Heart left ventricle (tissue), 16 donors: Measurements from ENCODE around the gene NCKAP1. TPM values are rescaled to one million over a fixed set of nuclear protein-coding genes. Genes with fewer than 3 reads are reported as not detected.
"Not testable (repeated sequence)": the region's sequence is repeated elsewhere in the genome, so short reads cannot be mapped to it uniquely, and the experiment has no call there.

Experiments used
- ATAC-seq, 4 donors: fragments of 200-7000 bp; cut with Tn5 transposase; one replicate each; pipeline ENCODE4 v1.9.1; 2020 to 2022; ENCODE audit warnings: moderate library complexity in 4 of 4, mild to moderate bottlenecking in 3 of 4, moderate number of reproducible peaks in 1 of 4
- DNase-seq, 5 donors: peaks; one replicate each; pipeline ENCODE4 v3.0.0-alpha.2; 2020
- H3K27ac ChIP-seq, 12 donors: fragments of 200-600 bp; sonication (generic) in 4 of 12; one replicate each; pipeline versions ENCODE4 v1.5.0 to v1.8.0; 2016 to 2022; ENCODE audit warnings: mild to moderate bottlenecking in 2 of 12
- H3K27me3 ChIP-seq, 9 donors: fragments of 200-600 bp; sonication (generic) in 2 of 9; one replicate each; pipeline versions ENCODE4 v1.5.1 to v1.8.0; 2016 to 2022; ENCODE audit warnings: mild to moderate bottlenecking in 3 of 9
- H3K36me3 ChIP-seq, 9 donors: fragments of 200-600 bp; sonication (generic) in 2 of 9; one replicate each; pipeline versions ENCODE4 v1.5.0 to v1.8.0; 2018 to 2022; ENCODE audit warnings: mild to moderate bottlenecking in 2 of 9
- H3K4me1 ChIP-seq, 12 donors: fragments of 200-600 bp; sonication (generic) in 4 of 12; one replicate each; pipeline versions ENCODE4 v1.5.0 to v1.8.0; 2016 to 2022; ENCODE audit warnings: mild to moderate bottlenecking in 3 of 12
- H3K4me3 ChIP-seq, 12 donors: fragments of 200-600 bp; sonication (generic) in 4 of 12; one replicate each; pipeline versions ENCODE4 v1.5.0 to v1.8.0; 2017 to 2022; ENCODE audit warnings: mild to moderate bottlenecking in 9 of 12, moderate library complexity in 4 of 12
- H3K9me3 ChIP-seq, 12 donors: fragments of 200-600 bp; sonication (generic) in 4 of 12; one replicate each; pipeline versions ENCODE4 v1.5.0 to v1.8.0; 2016 to 2022; ENCODE audit warnings: mild to moderate bottlenecking in 1 of 12
- POLR2A ChIP-seq, 2 donors: fragments of 450-650 bp; IDR thresholded peaks; one replicate each; pipeline ENCODE4 v1.6.1; 2017; ENCODE audit warnings: antibody characterized with exemption in 2 of 2, mild to moderate bottlenecking in 2 of 2, moderate library complexity in 2 of 2
- WGBS, 4 donors: extraction: QIAGEN DNeasy Blood & Tissue Kit in 2 of 4; methylation state at CpG; one replicate each; pipeline versions ENCODE4 v1.1.5 to v1.1.7; 2013 to 2018; 5-methylcytosine and 5-hydroxymethylcytosine counted together
- intact Hi-C, 10 donors: fragments of 100-400 bp; cut with DNase I; formaldehyde crosslinking; loops; one replicate each; pipeline versions ENCODE4 v1.11.1 to v1.14.2; 2022
- polyA plus RNA-seq, 2 donors: library from polyadenylated mRNA; stranded (reverse); fragments of 200-250 nt; gene quantifications; one replicate each; pipeline ENCODE4 v1.2.3, GENCODE V29; 2013
- total RNA-seq, 9 donors: library from RNA; depleted of rRNA in 2 of 9; stranded (reverse); fragments of >200 nt in 2 of 9; fragmentation: NEBNext Ultra II Directional in 3 of 9; extraction: Animal tissue kit (Norgen Biotek cat#: 25700) in 3 of 9; gene quantifications; one replicate each; pipeline versions ENCODE4 v1.1.0 to v1.2.4, GENCODE V29; 2016 to 2023
- TF ChIP-seq, protein P1 (sequence below), 12 donors: fragments of 200-600 bp; sonication (generic) in 4 of 12; IDR thresholded peaks; one replicate each; pipeline versions ENCODE4 v1.5.0 to v1.8.0; 2018 to 2022; ENCODE audit warnings: antibody characterized with exemption in 12 of 12, mild to moderate bottlenecking in 5 of 12
- donor health status: ischemic (EF 13 %, LVEDD 7.1; RV severe dilation, severe dysfunction).
- donor health status: healthy with polysubstance abuse.
- donor health status: DM: no; HTN: yes; CAD: no.
- donor health status: DM: no; HTN: no; CAD: no.
- donor health status: ischemic (EF 25% LVEDD 6.9; RV normal size, moderate dysfunction).
- donor health status: ischemic (EF 25% LVEDD 5.7; RV mildly dilated, moderate dysfunction).
- donor health status: healthy.
- donor health status: DM: yes; HTN: yes; CAD: no.
- donor health status: ischemic (EF 35%, LVEDD 5.7; RV mildly dilated, moderate dysfunction).
- donor health status: nonischemic (EF 11% LVEDD 7.7; RV severe dilation, severe dysfunction).
- donor health status: DM: yes; HTN: yes; CAD: no.
- donor health status: PGD.
- donor health status: ischemic (EF 29% LVEDD 5.4; RV normal size, mild dysfunction).
- donor health status: nonischemic (EF 23%, LVEDD 6.1; RV moderate dilation, normal function).

The NCKAP1 gene
- total and polyA plus RNA-seq, 11 donors: 33.5 to 168 (median 138) TPM

DNA sequence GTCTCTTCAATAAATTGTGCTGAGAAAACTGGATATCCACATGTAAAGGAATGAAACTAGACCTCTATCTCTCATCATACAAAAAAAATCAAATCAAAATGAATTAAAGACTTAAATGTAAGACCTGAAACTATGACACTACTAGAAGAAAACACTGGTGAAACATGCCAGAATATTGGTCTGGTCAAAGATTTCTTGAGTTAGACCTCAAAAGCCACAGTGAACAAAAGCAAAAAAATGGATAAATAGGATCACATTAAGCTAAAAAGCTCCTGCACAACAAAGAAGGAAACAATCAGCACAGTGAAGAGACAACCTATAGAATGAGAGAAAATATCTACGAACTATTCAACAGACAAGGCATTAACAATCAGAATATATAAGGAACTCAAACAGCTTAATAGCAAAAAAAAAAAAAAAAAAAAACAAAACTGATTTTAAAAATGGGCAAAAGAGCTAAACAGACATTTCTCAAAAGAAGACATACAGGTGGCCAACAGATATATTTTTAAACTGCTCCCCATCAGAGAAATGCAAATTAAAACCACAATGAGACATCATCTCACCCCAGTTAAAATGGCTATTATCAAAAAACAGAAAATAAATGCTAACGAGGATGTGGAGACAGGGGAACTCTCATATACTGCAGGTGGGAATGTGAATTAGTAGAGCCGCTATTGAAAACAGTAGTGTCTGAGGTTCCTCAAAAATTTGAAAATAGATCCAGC is 66.3 kb downstream of the NCKAP1 start:
- WGBS, 4 donors: 96 to 98% (median 97%) methylated on average over 3 of the region's 3 CpGs
- intact Hi-C loops: loop anchor here in 2 of 10 donors (5.0 to 10.0 kb wide), 2 partner anchors 35 to 47 kb away; no protein-coding TSS in a partner anchor
- no peak for DNase-seq

GRCh38 chr2:182970486-182970885 is 67.8 kb downstream of the NCKAP1 start:
- DNase-seq (no peak), ATAC-seq (no peak)
- WGBS, 4 donors: 58 to 71% (median 66%) methylated on average over 1 of the region's 1 CpG
- H3K27me3 ChIP-seq: no peaks in the 10 kb centered on the region
- intact Hi-C loops: loop anchor here in 2 of 10 donors (5.0 to 10.0 kb wide), 2 partner anchors 33 to 46 kb away; no protein-coding TSS in a partner anchor
- H3K36me3 ChIP-seq: peaks cover 0 to 64% (median 18%) of the 10 kb centered on the region in 9 donors
- H3K4me3 ChIP-seq: no peak overlapping the region
- H3K4me1 ChIP-seq: peaks cover 0 to 25% (median 1%) of the 10 kb centered on the region in 12 donors
- H3K27ac ChIP-seq: no peak overlapping the region
- TF ChIP-seq, protein P1, sequence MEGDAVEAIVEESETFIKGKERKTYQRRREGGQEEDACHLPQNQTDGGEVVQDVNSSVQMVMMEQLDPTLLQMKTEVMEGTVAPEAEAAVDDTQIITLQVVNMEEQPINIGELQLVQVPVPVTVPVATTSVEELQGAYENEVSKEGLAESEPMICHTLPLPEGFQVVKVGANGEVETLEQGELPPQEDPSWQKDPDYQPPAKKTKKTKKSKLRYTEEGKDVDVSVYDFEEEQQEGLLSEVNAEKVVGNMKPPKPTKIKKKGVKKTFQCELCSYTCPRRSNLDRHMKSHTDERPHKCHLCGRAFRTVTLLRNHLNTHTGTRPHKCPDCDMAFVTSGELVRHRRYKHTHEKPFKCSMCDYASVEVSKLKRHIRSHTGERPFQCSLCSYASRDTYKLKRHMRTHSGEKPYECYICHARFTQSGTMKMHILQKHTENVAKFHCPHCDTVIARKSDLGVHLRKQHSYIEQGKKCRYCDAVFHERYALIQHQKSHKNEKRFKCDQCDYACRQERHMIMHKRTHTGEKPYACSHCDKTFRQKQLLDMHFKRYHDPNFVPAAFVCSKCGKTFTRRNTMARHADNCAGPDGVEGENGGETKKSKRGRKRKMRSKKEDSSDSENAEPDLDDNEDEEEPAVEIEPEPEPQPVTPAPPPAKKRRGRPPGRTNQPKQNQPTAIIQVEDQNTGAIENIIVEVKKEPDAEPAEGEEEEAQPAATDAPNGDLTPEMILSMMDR (IDR thresholded peaks at IDR 0.05): no peak
- TF ChIP-seq POLR2A (IDR thresholded peaks at IDR 0.05): no peak
- H3K9me3 ChIP-seq: peaks cover 0 to 12% (median 1%) of the 10 kb centered on the region in 12 donors

More for the DNA sequence above, 66.3 kb downstream of the NCKAP1 start:
- Histone ChIP-seq H3K27me3 (no peaks in the 10 kb centered on the region), H3K9me3 (peaks cover 0 to 12% (median 1%) of the 10 kb centered on the region in 12 donors), H3K36me3 (peaks cover 0 to 64% (median 15%) of the 10 kb centered on the region in 9 donors), H3K4me1 (peaks cover 0 to 25% (median 1%) of the 10 kb centered on the region in 12 donors), H3K27ac (no peak overlapping the region), H3K4me3 (no peak overlapping the region)
- no peak for ATAC-seq
- no peak for TF ChIP-seq POLR2A (IDR thresholded peaks at IDR 0.05)
- TF ChIP-seq, protein P1 (IDR thresholded peaks at IDR 0.05): no peak

DNA sequence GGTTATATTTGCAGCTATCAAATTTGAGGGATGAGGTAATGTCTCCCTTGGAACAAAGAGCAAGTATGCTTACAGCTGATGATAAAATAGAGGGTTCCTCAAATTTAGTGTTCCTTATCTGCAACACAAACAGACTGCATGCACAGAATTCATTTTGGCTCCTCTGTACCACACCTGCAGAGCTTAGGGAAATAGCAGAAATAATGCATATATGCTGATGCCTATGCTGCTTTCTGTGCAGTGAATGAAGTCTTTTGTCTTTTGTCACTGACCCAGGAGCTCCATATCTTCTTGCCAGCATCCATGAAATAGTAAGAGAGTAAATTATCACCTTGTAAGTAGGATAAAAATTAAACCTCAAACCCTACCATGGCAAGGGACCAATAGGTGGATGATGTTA is 69.8 kb downstream of the NCKAP1 start:
- no peak overlapping the region for H3K27ac ChIP-seq
- H3K27me3 ChIP-seq: no peaks in the 10 kb centered on the region
- H3K4me3 ChIP-seq: no peak overlapping the region
- intact Hi-C loops: no loop called here
- DNase-seq (no peak), ATAC-seq (no peak)
- no peak for TF ChIP-seq POLR2A (IDR thresholded peaks at IDR 0.05)
- TF ChIP-seq, protein P1 (IDR thresholded peaks at IDR 0.05): no peak
- H3K36me3 ChIP-seq: peaks cover 0 to 69% (median 18%) of the 10 kb centered on the region in 9 donors
- H3K9me3 ChIP-seq: peaks cover 0 to 12% (median 1%) of the 10 kb centered on the region in 12 donors
- peaks cover 0 to 18% (median 1%) of the 10 kb centered on the region in 12 donors for H3K4me1 ChIP-seq

GRCh38 chr2:182966356-182966755 is 71.9 kb downstream of the NCKAP1 start:
- peaks cover 0 to 76% (median 18%) of the 10 kb centered on the region in 9 donors for H3K36me3 ChIP-seq
- WGBS, 4 donors: 87 to 98% (median 97%) methylated on average over 8 of the region's 8 CpGs
- H3K4me3 ChIP-seq, DNase-seq, H3K27me3 ChIP-seq, H3K9me3 ChIP-seq, intact Hi-C loops, ATAC-seq, H3K27ac ChIP-seq: not testable (repeated sequence)
- H3K4me1 ChIP-seq: peaks cover 0 to 15% (median 0%) of the 10 kb centered on the region in 12 donors
